HG03280 (cell line): Measurements from ENCODE around the gene ERI3.

Experiments
- ATAC-seq: cut with Tn5 transposase; IDR thresholded peaks from one replicate; pipeline ENCODE4 v1.9.1; 2021; ENCODE audit warnings: mild to moderate bottlenecking, moderate library complexity; ENCODE audit not compliant: unreplicated experiment

The ERI3 gene

DNA sequence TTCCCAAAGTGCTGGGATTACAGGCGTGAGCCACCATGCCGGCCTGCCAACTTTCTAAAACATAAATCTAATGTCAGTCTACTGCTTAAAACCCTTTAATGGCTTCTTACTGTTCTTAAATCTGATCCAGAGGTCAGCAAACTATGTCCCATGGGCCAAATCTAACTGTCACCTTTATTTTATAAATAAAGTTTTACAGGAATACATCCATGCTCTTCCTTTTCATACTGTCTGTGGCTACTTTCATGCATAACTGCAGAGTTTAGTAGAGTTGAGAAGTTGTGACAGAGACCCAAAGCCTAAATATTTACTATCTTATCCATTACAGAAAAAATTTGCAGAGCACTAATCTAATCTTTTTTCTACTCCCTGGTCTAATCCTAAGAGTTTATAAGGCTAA, 3.8 kb downstream of the ERI3 start:
- ATAC-seq: no peak

DNA sequence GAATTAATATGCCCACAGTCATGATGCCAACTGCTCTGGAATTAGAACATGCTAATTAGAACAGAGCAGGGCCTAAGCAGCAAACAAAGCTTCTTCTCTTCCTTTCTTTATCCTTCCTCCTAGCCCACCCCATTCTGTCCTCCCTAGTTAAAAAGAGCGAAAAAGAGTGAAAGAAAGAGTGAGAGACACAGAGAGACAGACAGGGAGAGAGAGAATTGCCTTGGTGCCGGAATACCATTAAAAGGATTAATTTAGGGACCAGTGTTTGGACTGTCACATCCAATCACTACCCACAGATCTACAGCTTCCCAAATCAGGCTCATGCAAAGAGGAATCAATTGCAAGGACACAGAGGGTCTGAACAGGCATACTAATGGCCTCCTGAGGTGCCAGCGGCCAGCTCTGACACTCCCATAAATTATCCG, 7.0 kb downstream of the ERI3 start:
- ATAC-seq: no peak

DNA sequence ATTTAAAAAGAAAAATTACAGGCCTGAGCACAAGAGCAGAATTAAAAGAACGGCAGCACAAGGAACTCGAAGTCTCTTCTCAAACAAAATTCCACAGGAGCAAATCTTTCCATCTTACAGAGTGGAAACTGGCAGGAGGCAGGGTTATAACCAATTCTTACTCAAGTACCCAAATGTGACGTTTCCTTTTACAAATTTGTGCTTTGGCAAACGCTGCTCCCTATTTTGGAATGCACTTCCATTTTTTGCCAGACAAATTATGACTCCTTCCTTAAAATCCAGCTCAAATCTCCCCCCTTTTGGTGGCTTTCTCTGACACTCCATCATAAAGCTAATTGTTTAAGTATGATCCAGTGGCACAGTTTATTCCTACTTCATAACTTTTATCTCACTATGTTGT, 7.8 kb downstream of the ERI3 start:
- ATAC-seq: no peak

DNA sequence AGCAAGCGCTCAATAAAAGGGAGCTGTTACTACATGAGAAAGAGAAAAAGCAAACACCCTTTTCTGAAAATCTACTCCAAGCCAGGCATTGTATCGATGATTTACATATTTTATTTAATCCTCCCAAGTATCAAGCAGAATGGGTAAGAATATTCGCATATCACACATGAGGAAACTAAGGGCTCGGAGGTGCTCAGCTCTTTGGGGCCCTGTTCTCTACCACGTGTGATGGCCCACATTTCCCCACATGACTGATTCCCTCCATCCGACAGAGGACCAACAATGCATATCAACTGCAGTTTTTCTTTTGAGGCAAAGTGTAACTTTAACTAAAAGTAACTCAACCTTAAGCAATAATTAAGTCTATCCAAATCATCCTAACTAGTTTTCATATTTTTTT, 8.2 kb downstream of the ERI3 start:
- no peak for ATAC-seq

DNA sequence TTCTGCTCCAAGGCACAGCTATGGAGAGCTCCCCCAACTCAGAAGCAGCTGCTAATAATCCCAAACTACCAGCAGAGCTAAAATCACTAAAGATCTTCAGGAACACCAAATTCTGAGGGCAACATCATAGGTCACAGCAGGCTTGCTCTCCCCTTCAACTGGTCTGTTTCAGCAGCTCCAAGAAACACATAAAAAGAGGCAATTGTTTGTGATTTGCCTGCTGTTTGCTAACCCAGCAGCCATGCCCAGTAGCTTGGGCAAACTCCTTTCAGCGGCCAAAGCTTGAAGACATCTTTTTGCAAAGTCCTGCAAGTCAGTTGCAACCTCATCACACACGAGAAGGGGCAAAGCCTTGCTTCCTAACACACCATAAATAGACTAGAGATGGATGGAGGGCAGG, 8.9 kb downstream of the ERI3 start:
- ATAC-seq: no peak

DNA sequence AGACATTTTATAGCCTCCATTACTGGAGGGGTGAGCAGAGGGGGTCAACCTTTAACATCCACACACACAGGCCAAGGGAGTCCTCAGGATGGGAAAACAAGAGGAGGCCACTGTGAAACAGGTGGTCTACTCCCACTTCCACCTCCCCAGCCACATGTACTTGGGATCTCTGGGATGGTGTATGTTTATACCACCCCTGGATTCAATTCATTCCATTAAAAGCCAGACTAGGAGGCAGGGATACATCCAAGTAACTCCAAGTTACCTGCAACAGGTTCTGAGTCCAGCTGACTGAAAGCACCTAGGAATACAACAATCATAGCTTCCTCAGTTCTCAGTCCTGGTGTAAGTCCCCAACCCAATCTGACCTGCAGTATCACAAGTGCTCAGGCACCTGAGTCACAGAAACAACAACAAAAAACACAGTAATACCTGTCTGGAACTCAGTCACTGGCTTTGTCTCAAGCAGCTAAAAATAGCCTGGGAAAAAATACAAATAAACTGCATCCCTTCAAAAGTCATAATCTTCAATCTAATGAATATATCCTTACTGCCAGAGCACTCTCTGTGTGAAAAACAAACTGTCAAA, 9.8 kb downstream of the ERI3 start:
- ATAC-seq: no peak

DNA sequence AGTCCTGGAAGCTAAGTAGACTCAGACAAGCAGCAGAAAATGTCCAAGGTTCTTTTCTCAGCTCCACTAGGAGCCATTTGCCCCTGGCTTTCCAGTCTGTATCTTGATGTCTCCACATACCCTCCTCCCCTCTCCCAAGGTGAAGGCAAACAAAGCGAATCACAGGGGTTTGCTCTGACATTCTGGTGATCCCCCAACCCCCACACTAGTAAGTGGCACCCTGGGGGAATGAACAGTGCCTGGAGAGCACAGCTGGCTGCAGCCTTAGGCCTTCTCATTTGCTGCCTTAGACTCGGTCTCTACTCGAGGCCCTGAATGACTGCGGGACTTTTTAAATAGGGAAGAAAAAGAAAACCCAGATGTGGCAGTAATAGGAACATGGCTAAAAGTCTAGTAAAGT, 15.3 kb downstream of the ERI3 start:
- no peak for ATAC-seq

DNA sequence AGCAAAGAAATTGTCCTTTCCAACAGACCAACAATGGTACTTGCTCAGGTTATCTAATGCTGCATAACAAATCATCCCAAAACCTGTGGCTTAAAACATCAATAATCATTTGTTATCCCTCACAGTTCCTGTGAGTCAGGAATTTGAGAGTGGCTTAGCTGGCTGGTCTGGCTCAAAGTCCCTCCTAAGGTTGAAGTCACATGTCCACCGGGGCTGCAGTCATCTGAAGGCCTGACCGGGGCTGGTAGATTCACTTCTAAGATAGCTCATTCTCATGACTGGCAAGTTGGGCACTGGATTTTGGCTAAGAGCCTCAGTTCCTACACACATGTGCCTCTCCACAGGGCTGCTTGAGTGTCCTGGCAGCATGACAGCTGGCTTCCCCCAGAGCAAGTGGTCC, 16.9 kb downstream of the ERI3 start:
- no peak for ATAC-seq

DNA sequence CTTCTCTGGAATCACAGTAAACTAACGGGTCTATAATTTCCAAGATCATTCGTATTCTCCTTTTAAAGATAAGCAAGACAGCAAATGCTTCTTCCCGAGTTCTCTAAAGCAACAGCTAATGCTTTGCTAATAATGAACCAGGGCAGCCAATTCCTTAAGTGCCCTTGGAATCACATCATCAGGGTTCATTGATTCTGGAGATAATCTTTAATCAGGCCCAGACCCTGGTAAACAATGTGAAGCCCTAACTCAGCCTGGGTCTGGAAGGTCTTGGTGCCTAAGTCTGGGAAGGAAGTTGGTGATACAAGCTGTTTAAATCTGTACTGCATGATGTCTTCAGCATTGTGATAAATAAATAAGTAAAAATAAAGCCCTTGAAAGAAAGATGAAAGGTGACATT, 18.4 kb downstream of the ERI3 start:
- ATAC-seq: no peak

DNA sequence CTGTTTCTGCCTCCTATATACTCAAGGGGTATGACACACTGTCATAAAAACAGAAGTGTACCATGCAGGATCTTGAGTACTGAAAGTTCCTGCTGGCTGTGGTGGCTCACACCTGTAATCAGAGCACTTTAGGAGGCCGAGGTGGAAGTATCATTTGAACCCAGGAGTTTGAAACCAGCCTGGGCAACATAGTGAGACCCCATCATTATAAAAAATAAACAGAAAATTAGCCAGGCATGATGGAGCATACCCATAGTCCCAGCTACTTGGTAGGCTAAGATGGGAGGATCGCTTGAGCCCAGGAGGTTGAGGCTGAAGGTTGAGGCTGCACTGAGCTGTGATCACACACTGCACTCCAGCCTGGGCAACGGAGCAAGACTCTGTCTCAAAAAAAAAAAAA, 20.1 kb downstream of the ERI3 start:
- no peak for ATAC-seq

DNA sequence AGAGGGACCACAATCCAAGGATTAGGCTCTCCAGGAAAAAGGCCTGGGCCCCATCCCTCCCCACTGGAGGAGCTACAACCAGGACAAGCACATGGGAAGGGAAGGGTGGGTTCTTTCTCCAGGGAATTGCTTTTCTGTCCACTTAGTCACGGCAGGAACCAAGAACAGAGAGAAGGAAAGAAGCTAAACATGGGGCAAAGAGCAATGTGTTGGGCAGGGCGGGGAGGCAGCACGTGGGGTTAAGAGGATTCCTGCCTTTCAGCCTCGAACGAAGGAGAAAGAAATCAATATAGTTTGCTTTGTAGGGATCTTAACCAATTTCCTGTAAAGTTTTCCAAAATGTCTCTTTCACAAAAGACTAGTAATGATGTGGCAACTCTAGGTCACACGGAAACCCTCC, 21.7 kb downstream of the ERI3 start:
- no peak for ATAC-seq

DNA sequence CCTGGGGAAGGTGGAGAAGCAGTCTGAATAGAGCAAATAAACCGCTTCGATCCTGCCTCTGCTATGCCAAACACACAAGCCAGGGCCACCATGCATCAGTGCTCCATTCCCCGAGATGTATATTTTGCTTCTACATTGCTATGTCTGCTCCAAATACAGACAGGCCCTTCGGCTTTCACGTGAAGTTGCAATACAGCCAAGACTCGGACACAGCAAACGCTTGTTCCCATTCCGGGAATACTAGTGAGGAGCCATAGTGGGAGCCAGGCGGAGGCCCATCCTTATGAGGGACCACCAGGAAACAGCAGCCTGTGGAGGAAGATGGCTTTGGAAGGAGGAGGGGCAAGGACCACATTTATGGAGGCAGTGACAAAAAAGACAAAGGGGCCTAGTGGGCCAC, 22.6 kb downstream of the ERI3 start:
- no peak for ATAC-seq

DNA sequence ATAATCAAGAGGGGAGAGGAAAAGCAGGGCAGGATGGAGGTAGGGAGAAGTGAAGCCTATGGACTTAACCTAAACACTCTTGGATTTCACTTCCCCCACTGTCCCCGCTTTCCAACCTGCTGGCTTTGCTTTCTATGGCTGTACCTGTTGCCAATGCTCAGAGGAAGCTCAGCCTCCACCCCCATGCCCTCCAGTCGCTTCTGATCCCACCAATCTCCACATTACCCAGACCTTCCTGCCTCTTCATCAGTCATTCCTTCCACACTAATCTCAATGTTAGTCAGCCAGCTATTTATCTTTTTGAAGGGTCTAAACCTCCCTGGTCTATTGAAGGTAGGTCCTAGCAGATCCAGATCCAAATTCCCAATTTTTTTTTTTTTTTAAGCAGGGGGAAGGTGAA, 24.1 kb downstream of the ERI3 start:
- ATAC-seq: no peak

DNA sequence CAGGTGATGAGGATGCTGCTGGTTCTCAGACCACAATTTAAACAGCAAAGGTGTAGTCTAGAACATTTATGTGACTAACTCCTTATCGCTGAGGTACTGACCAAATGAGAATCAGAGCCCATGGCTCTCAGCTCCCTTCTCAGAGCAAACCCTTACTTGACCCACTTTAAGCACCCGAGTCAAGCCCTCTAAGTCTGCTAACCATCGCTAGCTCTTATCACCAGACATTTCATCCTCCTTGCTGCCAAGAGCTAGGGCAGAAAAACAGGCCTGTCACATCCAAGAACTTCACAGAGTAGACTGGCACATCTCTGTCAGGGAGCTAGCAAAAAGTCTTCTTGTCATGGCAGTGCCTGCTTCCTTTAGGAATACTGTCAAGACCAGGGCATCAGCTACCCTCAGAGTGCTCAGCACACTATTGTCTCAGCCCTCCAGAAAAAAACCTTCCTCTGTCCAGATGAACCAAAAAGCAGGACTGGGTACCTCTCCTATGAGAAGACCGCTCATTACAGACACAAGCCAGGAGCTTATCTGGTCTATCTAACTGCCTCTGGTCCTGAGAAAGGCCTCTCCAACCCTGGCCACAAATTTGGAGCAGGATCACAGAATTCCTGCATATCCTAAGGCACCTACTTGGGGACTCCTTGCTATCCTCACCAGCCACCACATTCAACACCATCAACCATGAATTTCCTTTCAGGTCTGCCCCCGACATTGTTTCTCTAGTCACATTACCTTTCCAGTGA, 26.2 kb downstream of the ERI3 start:
- ATAC-seq: no peak

DNA sequence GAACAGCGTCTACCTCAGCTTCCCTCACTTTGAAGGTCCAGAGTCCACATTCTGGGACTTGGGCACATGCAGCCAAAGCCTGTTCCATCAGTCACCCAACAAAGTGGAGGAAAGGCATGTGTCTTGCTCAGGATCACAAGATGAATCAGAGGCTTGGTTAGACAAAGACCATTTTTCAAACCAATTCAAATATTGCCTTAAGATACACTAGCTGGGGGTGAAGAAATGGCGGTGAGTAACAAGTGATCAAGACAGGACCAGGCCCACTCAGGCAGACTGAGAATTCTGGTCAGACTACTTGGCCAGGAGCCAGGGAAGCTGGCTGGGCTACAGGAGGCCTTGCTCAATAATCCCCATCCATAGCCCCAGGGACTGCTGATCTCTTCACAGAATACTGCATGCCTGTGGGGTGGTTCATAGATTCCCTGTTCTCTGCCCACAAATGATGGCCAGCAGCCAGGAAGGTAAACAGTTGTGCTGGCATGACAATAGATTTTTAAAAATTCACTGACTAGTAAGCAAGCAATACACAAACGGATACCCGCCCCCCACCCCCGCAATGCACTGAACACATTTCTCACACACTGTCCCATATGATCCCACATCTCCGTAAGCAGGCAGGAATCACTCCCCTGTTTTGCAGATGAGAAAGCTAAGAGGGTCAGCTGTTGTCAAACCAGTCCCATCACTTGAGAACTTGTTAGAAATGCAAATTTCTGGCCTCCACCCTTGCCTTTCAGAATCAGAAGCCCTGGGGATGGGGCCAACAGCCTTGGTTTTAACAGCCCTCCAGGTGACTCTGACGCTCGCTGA, 27.2 kb downstream of the ERI3 start:
- ATAC-seq: no peak

DNA sequence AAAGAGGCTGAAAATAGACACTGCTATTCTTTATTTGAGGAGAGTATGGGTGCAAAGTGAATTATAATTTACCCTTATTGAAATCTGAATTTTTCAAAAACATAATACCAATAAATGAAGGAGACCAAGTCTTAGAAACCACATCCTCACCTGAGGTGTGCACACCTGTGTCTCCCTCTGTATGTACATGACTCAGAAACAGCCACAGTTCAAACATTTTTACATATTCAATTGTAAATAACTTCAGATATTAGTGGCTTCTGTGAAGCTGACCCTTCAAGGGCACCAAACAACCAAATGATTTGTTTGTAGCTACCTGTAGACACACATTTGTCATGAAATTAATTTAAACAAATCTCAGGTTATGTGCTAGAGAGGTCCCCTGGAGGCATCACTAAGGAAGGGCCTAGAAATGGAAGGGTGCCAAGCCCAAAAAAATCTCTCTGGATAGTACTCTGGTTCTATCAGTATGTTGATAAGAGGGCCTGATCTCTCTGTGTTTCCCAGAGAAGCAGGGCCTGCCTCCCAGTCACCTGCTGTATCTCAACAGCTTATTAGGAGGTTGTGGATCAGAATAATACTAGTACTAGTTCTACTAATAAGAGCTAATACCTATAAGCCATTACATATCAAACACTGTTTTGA, 28.1 kb downstream of the ERI3 start:
- no peak for ATAC-seq

DNA sequence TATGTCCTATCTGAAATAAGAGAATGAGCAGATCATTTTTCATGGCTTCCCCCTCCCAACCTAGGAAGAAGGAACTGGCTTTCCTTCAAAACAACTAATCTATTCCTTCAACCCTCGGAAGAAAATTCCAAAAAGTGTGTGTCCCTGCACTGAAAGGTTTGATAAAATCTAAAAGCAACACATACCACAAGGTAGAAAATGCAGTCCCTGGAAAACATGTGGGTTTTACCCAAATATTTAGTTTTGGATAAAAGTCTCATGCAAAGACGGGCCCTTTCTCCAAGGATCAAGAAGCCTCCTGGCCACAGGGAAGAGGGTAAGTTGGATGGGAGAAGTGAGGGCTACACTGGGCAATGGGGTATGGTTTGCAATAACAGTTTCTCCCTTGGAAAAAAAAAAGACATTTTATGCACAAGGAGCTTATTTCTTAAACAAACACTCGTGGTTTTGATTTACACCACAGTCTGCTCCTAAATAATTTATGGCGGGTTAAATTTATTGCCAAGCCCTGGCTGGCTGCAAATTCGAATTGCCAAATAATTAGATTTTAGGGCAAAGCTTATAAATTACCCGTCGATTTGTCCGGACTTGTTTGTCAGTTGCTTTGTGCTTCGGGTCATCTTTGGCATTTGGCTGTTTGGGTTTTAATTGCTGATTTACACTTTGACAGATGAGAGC, 28.9 kb downstream of the ERI3 start:
- ATAC-seq: no peak

DNA sequence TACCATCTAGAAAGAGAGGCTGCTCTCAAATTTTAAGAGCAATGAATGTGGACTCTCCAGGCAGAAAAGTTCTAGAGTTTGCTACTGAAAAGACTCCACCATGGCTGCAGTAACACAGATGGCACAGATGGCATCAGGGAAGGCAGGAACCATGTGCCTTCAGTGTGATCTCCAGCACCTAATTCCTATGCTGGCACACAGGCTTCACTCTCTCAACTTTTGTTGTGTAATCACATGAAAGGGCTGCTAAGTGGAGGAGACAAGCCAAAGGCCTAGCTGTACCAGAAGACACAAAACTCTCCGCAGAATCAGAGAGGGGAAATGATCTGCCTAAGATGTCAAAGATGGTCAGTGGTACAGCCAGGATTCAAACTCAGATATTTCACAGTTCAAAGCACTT, 31.1 kb downstream of the ERI3 start:
- ATAC-seq: no peak

DNA sequence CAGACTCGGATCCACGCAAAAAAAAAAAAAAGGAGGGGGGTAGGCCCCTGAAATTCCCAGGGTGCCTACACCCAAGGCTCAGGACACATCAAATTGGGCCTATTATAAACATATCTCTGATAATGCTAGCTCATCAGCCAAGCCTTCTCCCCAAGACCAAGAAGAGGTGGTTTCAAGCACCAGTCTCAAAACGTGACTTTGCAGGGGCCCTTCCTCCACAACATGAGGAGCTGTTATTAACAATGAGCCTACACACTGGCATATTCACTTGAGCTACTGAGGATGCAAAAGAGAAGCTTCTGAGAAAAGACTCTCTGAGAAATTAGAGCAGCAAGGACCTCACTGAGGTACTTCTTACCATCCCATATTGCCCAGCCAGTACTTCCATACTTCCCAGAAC, 32.7 kb downstream of the ERI3 start:
- ATAC-seq: no peak

DNA sequence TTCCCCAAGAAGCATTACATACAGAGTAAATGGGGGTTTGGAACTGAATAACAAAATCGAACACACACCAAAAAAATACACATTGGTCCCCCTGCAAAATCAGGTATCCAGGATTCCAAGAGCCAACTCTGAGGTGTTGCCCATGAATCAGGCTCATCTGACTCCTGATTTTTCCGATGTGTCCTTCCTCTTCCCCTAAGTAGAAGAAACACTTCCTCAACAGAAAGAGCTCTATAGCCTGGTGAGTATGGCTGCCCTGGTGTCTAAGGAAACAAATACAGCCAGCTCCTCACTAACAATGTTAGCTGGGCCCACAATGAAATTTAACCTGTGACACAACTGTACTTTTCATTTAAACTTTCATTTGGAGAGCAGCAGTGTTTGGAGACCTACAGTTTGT, 33.6 kb downstream of the ERI3 start:
- no peak for ATAC-seq
